ENCODE data around the gene ADORA1.

Gene ADORA1

GRCh38 chr1:203126866-203127665, 460 bp upstream of the ADORA1 start:
- Histone ChIP-seq H3K27ac (replicated peaks) (no peak overlapping the region), H3K4me3 (replicated peaks; ENCODE audit: insufficient read depth, low read length) (no peak overlapping the region), H3K27me3 (ENCODE audit: insufficient read depth, poor library complexity, severe bottlenecking) (peaks cover 27% of the 10 kb centered on the region)
- TF ChIP-seq REST (IDR thresholded peaks at IDR 0.05; ENCODE audit: insufficient replicate concordance, low read depth) (no peak), CTCF (IDR thresholded peaks at IDR 0.05; ENCODE audit: insufficient read depth, low read length) (no peak), GABPA (IDR thresholded peaks at IDR 0.05; ENCODE audit: low read depth) (no peak), POLR2AphosphoS5 (IDR thresholded peaks at IDR 0.05; ENCODE audit: low read depth) (no peak), SPI1 (IDR thresholded peaks at IDR 0.05; ENCODE audit: borderline replicate concordance, low read depth) (no peak)
- no peak for DNase-seq (ENCODE audit: low read depth in 1 of 2, low spot score in 1 of 2)

DNA sequence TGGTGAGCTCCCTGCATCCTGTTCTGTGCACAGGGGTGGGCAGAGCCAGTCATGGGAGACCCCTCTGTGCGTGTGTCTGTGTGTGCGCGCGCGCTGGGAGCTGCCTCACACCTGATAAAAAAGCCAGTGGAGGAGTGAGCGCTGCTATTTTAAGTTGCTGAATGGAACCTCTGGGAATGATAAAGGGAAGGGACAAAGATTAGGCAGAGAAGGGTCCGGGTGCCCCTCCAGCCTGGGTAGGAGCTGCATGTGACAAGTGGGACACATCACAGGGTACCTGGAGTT, 847 bp downstream of the ADORA1 start:
- Histone ChIP-seq H3K4me3 (replicated peaks; ENCODE audit: insufficient read depth, low read length) (no peak overlapping the region), H3K27me3 (ENCODE audit: insufficient read depth, poor library complexity, severe bottlenecking) (peaks cover 27% of the 10 kb centered on the region), H3K27ac (replicated peaks) (no peak overlapping the region)
- no peak for DNase-seq (ENCODE audit: low read depth in 1 of 2, low spot score in 1 of 2)
- no peak for TF ChIP-seq REST (IDR thresholded peaks at IDR 0.05; ENCODE audit: insufficient replicate concordance, low read depth)
- no peak for TF ChIP-seq GABPA (IDR thresholded peaks at IDR 0.05; ENCODE audit: low read depth)
- TF ChIP-seq SPI1 (IDR thresholded peaks at IDR 0.05; ENCODE audit: borderline replicate concordance, low read depth) = no peak
- no peak for TF ChIP-seq CTCF (IDR thresholded peaks at IDR 0.05; ENCODE audit: insufficient read depth, low read length)
- TF ChIP-seq POLR2AphosphoS5 (IDR thresholded peaks at IDR 0.05; ENCODE audit: low read depth) = no peak

DNA sequence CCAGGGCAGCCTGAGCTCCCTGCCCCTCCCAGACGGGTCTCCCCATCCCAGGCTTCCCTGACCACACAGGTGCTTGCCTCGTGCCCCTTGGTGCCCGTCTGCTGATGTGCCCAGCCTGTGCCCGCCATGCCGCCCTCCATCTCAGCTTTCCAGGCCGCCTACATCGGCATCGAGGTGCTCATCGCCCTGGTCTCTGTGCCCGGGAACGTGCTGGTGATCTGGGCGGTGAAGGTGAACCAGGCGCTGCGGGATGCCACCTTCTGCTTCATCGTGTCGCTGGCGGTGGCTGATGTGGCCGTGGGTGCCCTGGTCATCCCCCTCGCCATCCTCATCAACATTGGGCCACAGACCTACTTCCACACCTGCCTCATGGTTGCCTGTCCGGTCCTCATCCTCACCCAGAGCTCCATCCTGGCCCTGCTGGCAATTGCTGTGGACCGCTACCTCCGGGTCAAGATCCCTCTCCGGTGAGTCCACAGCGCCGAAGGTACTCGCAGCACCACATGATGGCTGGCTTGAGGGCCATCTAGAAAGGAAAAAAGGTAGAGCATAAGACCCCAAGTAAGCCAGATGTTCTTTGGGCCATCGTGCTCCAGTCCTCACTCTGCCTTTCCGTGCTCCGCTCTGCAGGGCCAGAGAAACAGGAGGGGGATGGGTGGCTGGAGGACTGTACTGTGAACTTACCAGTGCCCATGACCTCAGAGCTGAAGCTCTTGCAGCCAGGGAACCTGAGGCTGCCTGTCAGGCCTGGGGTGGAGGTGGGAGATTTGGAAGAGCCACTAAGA, 1.4 kb downstream of the ADORA1 start:
- no peak overlapping the region for H3K4me3 ChIP-seq (replicated peaks; ENCODE audit: insufficient read depth, low read length)
- TF ChIP-seq SPI1 (IDR thresholded peaks at IDR 0.05; ENCODE audit: borderline replicate concordance, low read depth) (no peak), CTCF (IDR thresholded peaks at IDR 0.05; ENCODE audit: insufficient read depth, low read length) (no peak), POLR2AphosphoS5 (IDR thresholded peaks at IDR 0.05; ENCODE audit: low read depth) (no peak), REST (IDR thresholded peaks at IDR 0.05; ENCODE audit: insufficient replicate concordance, low read depth) (no peak), GABPA (IDR thresholded peaks at IDR 0.05; ENCODE audit: low read depth) (no peak)
- DNase-seq (ENCODE audit: low read depth in 1 of 2, low spot score in 1 of 2) = no peak
- H3K27ac ChIP-seq (replicated peaks) = no peak overlapping the region
- peaks cover 25% of the 10 kb centered on the region for H3K27me3 ChIP-seq (ENCODE audit: insufficient read depth, poor library complexity, severe bottlenecking)
